GM18526 (cell line): ENCODE data around the gene SLC12A9.

Experiments
- POLR2A ChIP-seq: IDR thresholded peaks from 3 replicates; pipeline ENCODE4 v1.6.1; 2011; ENCODE audit not compliant: insufficient read length; ENCODE audit errors: extremely low read depth

The SLC12A9 gene

DNA sequence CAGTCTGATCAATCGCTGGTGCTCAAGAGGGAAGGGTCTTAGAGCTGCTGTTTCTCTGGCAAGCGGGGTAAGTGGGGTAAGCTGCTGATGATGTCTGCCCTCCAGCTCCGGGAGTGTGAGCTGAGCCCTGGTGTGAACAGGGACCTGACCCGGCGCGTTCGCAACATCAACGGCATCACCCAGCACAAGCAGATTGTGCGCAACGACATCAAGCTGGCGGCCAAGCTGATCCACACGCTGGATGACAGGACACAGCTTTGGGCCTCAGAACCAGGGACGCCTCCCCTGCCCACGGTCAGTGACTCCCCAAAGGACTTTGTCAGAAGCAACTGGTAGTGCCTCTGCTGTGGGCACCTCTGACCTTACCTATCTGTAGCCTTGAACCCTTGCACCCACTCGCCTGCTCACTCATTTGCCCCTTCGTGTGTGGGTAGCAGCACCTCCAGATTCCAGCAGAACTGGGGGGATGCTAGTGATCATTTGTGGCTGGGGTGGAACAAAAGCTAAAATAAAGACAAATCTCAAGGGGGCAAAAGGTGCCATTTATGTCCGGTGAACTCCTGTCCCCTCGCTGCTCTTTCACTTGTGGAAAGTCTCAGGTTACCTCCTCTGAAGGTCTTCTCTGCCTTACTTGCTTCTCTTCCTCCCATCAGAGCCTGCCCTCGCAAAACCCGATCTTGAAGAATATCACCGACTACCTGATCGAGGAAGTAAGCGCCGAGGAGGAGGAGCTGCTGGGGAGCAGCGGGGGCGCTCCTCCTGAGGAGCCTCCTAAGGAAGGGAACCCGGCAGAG is 33.8 kb downstream of the SLC12A9 start:
- TF ChIP-seq POLR2A, result no peak

GRCh38 chr7:100886936-100887515 is 34.5 kb downstream of the SLC12A9 start:
- no peak for TF ChIP-seq POLR2A

DNA sequence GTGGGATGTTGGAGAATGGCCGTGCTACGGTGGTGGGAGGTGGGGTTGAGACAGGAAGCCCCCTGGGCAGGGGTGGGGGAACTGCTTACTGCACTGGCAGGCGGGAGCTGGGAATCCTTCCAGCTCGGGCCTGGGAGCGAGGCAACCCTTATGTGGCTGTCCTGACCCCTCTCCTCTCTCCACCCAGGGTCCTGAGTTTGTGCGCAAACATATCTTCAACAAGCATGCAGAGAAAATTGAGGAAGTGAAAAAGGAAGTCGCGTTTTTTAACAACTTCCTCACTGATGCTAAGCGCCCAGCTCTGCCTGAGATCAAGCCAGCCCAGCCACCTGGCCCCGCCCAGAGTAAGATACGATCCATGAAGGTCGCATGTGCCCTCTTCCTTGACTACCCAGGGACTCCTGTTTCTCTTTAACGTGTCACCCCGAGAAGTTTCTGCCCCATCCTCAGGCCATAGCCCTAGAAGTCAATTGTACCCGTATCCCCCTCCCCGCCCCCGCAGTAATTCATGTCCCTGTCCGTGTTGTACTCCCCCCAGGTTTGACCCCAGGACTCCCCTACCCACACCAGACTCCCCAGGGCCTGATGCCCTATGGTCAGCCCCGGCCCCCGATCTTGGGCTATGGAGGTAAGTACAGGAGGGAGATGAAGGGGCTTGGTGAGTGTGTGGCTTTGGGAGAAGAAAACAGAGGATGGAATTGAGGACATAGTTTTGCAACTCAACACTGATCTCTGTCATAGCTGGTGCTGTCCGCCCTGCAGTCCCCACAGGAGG is 35.2 kb downstream of the SLC12A9 start:
- TF ChIP-seq POLR2A, result peak; percentile 52

GRCh38 chr7:100888291-100888987 is 35.9 kb downstream of the SLC12A9 start:
- TF ChIP-seq POLR2A, result no peak

- peak; percentile 80 for TF ChIP-seq POLR2A
Measured at GRCh38 chr7:100888988-100889750, 36.7 kb downstream of the SLC12A9 start, which contains the start of gene UFSP1. TSS of gene UFSP1 (minus strand) at chr7:100889715. CDS start at chr7:100889271, 444 bp downstream.

DNA sequence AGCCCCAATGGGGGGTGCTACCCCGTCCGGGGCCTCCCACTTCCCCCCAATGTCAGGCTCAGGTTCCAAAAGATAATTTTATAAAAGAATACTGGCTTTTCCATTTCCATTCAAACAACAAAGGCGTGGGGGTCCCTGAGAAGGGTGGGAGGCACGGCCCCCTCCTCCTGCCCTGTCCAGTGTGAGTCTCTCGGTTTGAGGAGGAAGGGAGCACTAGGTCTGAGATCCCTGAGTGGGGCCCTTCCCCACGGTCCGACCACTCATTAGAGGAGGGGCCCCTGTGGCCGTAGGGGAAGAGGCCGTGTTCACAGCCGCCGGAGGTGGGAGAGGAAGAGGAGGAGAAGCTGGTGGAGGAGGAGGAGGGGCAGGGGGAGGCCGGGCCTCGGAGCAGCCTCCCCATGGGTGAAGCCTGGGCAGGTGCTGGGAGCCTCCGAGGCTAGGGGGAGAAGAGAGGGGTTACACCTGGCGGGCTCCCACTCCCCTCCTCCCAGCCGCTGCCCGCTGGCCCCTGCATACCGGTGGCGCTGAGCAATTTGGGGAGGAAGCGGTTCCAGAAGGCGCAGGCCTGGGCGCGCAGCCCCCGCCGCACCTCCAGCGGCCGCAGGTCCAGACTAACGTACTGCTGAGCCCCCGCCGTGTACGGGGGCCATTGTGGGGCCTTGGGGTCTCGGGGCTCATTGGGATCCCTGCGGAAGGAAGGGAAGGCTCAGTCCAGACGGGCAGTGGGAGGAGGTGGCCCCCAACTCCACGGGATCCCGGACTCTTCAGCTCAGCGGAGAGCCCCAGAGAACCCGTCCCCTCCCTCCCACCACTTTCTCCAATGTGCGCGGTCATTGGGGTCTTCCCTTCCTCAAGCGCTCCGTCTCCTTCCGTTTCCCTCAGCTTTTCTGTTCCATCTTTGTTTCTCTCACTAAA is 38.4 kb downstream of the SLC12A9 start:
- TF ChIP-seq POLR2A, result no peak

DNA sequence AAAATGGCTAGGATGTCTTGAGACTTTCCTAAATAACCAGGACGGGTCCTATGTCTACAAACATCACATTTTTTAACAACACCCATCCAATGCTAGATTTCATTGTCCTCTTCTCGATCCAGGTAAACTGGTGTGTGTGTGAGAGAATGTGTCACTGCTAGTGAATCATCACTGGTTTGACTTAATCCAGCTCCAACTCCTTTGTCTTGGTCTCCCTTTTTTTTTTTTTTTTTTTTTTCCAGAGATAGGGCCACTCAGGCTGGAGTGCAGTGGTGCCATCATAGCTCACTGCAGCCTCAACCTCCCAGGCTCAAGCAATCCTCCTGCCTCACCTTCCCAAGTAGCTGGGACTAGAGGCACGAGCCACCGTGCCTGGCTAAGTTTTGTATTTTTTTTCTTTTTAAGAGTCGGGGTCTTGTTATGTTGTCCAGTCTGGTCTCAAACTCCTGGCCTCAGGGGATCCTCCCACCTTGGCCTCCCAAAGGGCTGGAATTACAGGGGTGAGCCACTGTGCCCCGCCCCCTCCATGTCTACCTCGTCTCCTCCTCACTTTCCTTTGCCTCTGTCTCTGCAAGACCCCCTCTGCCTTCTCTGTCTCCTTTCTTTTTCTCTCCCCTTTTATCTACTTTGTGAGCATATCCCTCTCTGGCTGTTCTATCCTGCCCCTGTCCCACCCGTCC is 39.2 kb downstream of the SLC12A9 start:
- no peak for TF ChIP-seq POLR2A

- TF ChIP-seq POLR2A, result no peak
Measured at GRCh38 chr7:100892364-100893317, 40.1 kb downstream of the SLC12A9 start.

- no peak for TF ChIP-seq POLR2A
Measured at GRCh38 chr7:100893318-100893895, 40.9 kb downstream of the SLC12A9 start.

GRCh38 chr7:100893910-100894721 is 41.6 kb downstream of the SLC12A9 start:
- TF ChIP-seq POLR2A, result no peak
